Neural cell (in vitro differentiated cells): ENCODE measurements around the gene CMAS. TPM values are rescaled to one million over a fixed set of nuclear protein-coding genes. Genes with fewer than 3 reads are reported as not detected.

Source experiments
- H2AFZ ChIP-seq: fragments of 200-600, 300-800 bp; sonication (generic), shearing (Covaris generic); 2 replicates; pipeline ENCODE4 v1.6.0; 2014; ENCODE audit warnings: low read depth, mild to moderate bottlenecking, antibody characterized with exemption, low read length, moderate library complexity
- H3F3A ChIP-seq: fragments of 200-600 bp; shearing (Covaris generic); 2 replicates; pipeline ENCODE4 v1.6.1; 2016; ENCODE audit warnings: mild to moderate bottlenecking, moderate library complexity, mixed read lengths, antibody characterized with exemption, low read length; ENCODE audit not compliant: insufficient read depth, poor library complexity, severe bottlenecking
- H3K27ac ChIP-seq: fragments of 200-600, 300-800 bp; sonication (generic), shearing (Covaris generic); 2 replicates; pipeline ENCODE4 v1.5.1; 2014; ENCODE audit warnings: mild to moderate bottlenecking, low read length, moderate library complexity
- H3K27me3 ChIP-seq: fragments of 300-800, 200-600 bp; sonication (generic), shearing (Covaris generic); 2 replicates; pipeline ENCODE4 v1.6.0; 2014; ENCODE audit warnings: mild to moderate bottlenecking, low read depth, low read length, moderate library complexity; ENCODE audit not compliant: insufficient read depth
- H3K36me3 ChIP-seq: fragments of 300-800, 200-600 bp; sonication (generic), shearing (Covaris generic); 2 replicates; pipeline ENCODE4 v1.5.1; 2014; ENCODE audit warnings: mild to moderate bottlenecking, antibody characterized with exemption, low read length, moderate library complexity; ENCODE audit not compliant: insufficient read depth
- H3K4me2 ChIP-seq: fragments of 300-800, 200-600 bp; sonication (generic), shearing (Covaris generic); 2 replicates; pipeline ENCODE4 v1.6.0; 2014; ENCODE audit warnings: mild to moderate bottlenecking, low read length
- H3K4me3 ChIP-seq: fragments of 300-800, 200-600 bp; sonication (generic), shearing (Covaris generic); 2 replicates; pipeline ENCODE4 v1.5.1; 2014; ENCODE audit warnings: mild to moderate bottlenecking, low read length, moderate library complexity
- H3K79me2 ChIP-seq: fragments of 200-600 bp; shearing (Covaris generic); replicated peaks from 2 replicates; pipeline ENCODE4 v1.6.0; 2014; ENCODE audit warnings: mild to moderate bottlenecking, low read length, moderate library complexity; ENCODE audit not compliant: insufficient read depth
- H3K9ac ChIP-seq: fragments of 300-800, 200-600 bp; sonication (generic), shearing (Covaris generic); 2 replicates; pipeline ENCODE4 v1.6.1; 2016; ENCODE audit warnings: mild to moderate bottlenecking, low read length, mixed read lengths
- H3K9me2 ChIP-seq: fragments of 200-600 bp; shearing (Covaris generic); 2 replicates; pipeline ENCODE4 v1.6.1; 2016; ENCODE audit warnings: mild to moderate bottlenecking, low read length, mixed read lengths; ENCODE audit not compliant: insufficient read depth
- H3K9me3 ChIP-seq: fragments of 200-600, 300-800 bp; sonication (generic), shearing (Covaris generic); 2 replicates; pipeline ENCODE4 v1.6.1; 2016; ENCODE audit warnings: mild to moderate bottlenecking, mixed run types, low read length, moderate library complexity, mixed read lengths
- H4K20me1 ChIP-seq: fragments of 200-600 bp; shearing (Covaris generic); 2 replicates; pipeline ENCODE4 v1.6.1; 2016; ENCODE audit warnings: mild to moderate bottlenecking, mixed run types; ENCODE audit not compliant: insufficient read depth
- EP300 ChIP-seq: fragments of 450-650 bp; conservative IDR thresholded peaks from 2 replicates; pipeline ENCODE4 v1.6.1; 2014; ENCODE audit warnings: antibody characterized with exemption, mild to moderate bottlenecking, moderate library complexity; ENCODE audit not compliant: poor library complexity, severe bottlenecking
- EZH2 ChIP-seq: fragments of 200-600, 300-800 bp; shearing (Covaris generic), sonication (generic); IDR thresholded peaks from 2 replicates; pipeline ENCODE4 v1.6.1; 2014; ENCODE audit warnings: antibody characterized with exemption, low read length, borderline replicate concordance, mild to moderate bottlenecking; ENCODE audit not compliant: insufficient read depth, poor library complexity, severe bottlenecking
- MXI1 ChIP-seq: fragments of 450-650 bp; conservative IDR thresholded peaks from 2 replicates; pipeline ENCODE4 v1.6.1; 2014; ENCODE audit warnings: antibody characterized with exemption, mild to moderate bottlenecking; ENCODE audit not compliant: poor library complexity, severe bottlenecking
- POLR2AphosphoS5 ChIP-seq: IDR thresholded peaks from 2 replicates; pipeline ENCODE4 v1.6.1; 2012
- RAD21 ChIP-seq: fragments of 450-650 bp; conservative IDR thresholded peaks from 2 replicates; pipeline ENCODE4 v1.6.1; 2014; ENCODE audit warnings: antibody characterized with exemption, mild to moderate bottlenecking, moderate library complexity
- SMC3 ChIP-seq: fragments of 450-650 bp; conservative IDR thresholded peaks from 2 replicates; pipeline ENCODE4 v1.6.1; 2014; ENCODE audit warnings: antibody characterized with exemption, mild to moderate bottlenecking, moderate library complexity; ENCODE audit not compliant: poor library complexity
- TAF1 ChIP-seq: IDR thresholded peaks from 2 replicates; pipeline ENCODE4 v1.6.1; 2012; ENCODE audit warnings: low read depth
- polyA plus RNA-seq: library from polyadenylated mRNA; depleted of rRNA; stranded (reverse); fragments of >200 nt; gene quantifications from 2 replicates; pipeline ENCODE4 v1.2.3, GENCODE V29; 2014
- TF ChIP-seq, protein P1 (sequence below): IDR thresholded peaks from 2 replicates; pipeline ENCODE4 v1.6.1; 2012; ENCODE audit warnings: borderline replicate concordance
- TF ChIP-seq, protein P2 (sequence below): fragments of 450-650 bp; IDR thresholded peaks from 2 replicates; pipeline ENCODE4 v1.5.1; 2014; ENCODE audit warnings: antibody characterized with exemption, mild to moderate bottlenecking, moderate library complexity; ENCODE audit not compliant: poor library complexity, severe bottlenecking

The CMAS gene
- polyA plus RNA-seq, 1 donor from 2014 or later: 85.2 TPM

DNA sequence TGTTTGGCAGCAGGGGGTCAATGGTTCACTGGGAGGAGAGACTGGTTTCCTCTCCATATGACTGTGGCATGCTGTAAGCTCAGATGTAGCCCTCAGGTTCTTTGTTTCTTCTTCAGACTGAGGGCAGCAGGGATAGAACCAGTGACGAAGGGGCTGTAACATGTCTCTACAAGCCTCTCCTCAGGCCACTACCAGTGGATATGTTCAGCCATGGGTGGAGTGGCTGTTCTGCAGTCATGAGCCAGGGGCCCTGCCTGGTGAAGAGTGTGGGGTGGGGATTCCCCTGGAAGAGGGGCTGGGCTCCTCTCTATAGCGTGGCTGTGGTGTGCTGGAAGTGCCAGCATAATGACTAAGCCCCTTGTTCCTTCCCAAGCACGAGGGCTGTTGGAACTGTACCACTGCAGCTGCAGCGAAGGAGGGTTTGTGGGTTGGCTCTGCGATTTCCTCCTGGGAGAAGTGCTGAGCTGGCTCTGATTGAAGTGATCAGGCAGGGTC, 55.8 kb downstream of the CMAS start:
- Histone ChIP-seq H3K9me2 (no peaks in the 10 kb centered on the region), H3F3A (no peaks in the 10 kb centered on the region), H3K27ac (no peak overlapping the region), H3K4me3 (no peak overlapping the region), H3K36me3 (no peaks in the 10 kb centered on the region), H3K79me2 (no peaks in the 10 kb centered on the region), H3K4me2 (no peak overlapping the region), H4K20me1 (no peaks in the 10 kb centered on the region), H3K9ac (no peak overlapping the region), H3K27me3 (no peaks in the 10 kb centered on the region), H3K9me3 (no peaks in the 10 kb centered on the region), H2AFZ (no peak overlapping the region)
- no peak for TF ChIP-seq MXI1
- TF ChIP-seq TAF1: no peak
- no peak for TF ChIP-seq EP300
- TF ChIP-seq POLR2AphosphoS5: no peak

DNA sequence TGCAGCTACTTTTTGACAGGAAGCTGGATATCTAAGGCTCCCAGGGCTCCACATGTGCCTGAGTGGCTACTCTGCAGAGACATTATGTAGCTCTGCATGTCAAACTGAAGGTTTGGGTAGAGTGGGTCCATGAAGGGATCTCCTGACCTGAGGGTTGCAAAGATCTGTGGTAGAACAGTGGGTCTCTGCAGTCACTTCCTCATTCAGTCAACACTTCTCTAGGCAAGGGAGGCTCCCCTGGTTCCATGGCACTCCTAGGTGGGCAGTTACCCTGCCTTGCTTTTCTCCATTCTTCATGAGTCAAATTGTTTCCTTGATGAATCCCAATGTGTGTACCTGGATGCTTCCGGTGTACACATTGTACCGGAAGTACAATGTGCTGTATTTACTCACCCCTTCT, 57.4 kb downstream of the CMAS start:
- Histone ChIP-seq H3K9me2 (no peaks in the 10 kb centered on the region), H3K79me2 (no peaks in the 10 kb centered on the region), H3K36me3 (no peaks in the 10 kb centered on the region), H3K9me3 (no peaks in the 10 kb centered on the region), H3F3A (no peaks in the 10 kb centered on the region), H3K9ac (no peak overlapping the region), H3K27me3 (no peaks in the 10 kb centered on the region), H4K20me1 (no peaks in the 10 kb centered on the region), H3K4me2 (no peak overlapping the region), H2AFZ (no peak overlapping the region), H3K4me3 (no peak overlapping the region), H3K27ac (no peak overlapping the region)
- TF ChIP-seq, protein P1, sequence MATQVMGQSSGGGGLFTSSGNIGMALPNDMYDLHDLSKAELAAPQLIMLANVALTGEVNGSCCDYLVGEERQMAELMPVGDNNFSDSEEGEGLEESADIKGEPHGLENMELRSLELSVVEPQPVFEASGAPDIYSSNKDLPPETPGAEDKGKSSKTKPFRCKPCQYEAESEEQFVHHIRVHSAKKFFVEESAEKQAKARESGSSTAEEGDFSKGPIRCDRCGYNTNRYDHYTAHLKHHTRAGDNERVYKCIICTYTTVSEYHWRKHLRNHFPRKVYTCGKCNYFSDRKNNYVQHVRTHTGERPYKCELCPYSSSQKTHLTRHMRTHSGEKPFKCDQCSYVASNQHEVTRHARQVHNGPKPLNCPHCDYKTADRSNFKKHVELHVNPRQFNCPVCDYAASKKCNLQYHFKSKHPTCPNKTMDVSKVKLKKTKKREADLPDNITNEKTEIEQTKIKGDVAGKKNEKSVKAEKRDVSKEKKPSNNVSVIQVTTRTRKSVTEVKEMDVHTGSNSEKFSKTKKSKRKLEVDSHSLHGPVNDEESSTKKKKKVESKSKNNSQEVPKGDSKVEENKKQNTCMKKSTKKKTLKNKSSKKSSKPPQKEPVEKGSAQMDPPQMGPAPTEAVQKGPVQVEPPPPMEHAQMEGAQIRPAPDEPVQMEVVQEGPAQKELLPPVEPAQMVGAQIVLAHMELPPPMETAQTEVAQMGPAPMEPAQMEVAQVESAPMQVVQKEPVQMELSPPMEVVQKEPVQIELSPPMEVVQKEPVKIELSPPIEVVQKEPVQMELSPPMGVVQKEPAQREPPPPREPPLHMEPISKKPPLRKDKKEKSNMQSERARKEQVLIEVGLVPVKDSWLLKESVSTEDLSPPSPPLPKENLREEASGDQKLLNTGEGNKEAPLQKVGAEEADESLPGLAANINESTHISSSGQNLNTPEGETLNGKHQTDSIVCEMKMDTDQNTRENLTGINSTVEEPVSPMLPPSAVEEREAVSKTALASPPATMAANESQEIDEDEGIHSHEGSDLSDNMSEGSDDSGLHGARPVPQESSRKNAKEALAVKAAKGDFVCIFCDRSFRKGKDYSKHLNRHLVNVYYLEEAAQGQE: no peak
- no peak for TF ChIP-seq TAF1
- no peak for TF ChIP-seq MXI1
- TF ChIP-seq RAD21: no peak
- TF ChIP-seq, protein P2, sequence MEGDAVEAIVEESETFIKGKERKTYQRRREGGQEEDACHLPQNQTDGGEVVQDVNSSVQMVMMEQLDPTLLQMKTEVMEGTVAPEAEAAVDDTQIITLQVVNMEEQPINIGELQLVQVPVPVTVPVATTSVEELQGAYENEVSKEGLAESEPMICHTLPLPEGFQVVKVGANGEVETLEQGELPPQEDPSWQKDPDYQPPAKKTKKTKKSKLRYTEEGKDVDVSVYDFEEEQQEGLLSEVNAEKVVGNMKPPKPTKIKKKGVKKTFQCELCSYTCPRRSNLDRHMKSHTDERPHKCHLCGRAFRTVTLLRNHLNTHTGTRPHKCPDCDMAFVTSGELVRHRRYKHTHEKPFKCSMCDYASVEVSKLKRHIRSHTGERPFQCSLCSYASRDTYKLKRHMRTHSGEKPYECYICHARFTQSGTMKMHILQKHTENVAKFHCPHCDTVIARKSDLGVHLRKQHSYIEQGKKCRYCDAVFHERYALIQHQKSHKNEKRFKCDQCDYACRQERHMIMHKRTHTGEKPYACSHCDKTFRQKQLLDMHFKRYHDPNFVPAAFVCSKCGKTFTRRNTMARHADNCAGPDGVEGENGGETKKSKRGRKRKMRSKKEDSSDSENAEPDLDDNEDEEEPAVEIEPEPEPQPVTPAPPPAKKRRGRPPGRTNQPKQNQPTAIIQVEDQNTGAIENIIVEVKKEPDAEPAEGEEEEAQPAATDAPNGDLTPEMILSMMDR: no peak
- TF ChIP-seq EZH2: no peak
- TF ChIP-seq POLR2AphosphoS5: no peak
- no peak for TF ChIP-seq SMC3
- TF ChIP-seq EP300: no peak

DNA sequence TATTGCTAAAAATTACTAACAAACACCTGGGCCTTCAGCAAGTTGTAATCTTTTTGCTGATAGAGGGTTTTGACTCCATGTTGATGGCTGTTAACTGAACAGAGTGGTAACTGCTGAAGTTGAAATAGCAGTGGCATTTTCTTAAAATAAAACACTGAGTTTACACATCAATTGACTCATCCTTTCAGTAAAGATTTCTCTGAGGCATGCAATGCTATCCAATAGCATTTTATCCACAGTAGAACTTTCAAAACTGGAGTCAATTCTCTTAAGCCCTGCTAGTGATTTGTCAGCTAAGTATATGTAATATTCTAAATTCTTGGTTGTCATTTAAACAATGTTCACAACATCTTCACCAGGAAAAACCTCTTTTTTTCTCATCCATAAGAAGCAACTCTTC, 59.5 kb downstream of the CMAS start:
- Histone ChIP-seq H3K9ac (no peak overlapping the region), H3K9me3 (no peaks in the 10 kb centered on the region), H3K79me2 (no peaks in the 10 kb centered on the region), H3F3A (no peaks in the 10 kb centered on the region), H3K27me3 (no peaks in the 10 kb centered on the region), H3K4me2 (no peak overlapping the region), H3K27ac (no peak overlapping the region), H3K4me3 (no peak overlapping the region), H3K36me3 (no peaks in the 10 kb centered on the region), H4K20me1 (no peaks in the 10 kb centered on the region), H2AFZ (no peak overlapping the region), H3K9me2 (no peaks in the 10 kb centered on the region)
- TF ChIP-seq, protein P2: no peak
- TF ChIP-seq EZH2: no peak
- TF ChIP-seq SMC3: no peak
- no peak for TF ChIP-seq RAD21
- TF ChIP-seq EP300: no peak
- TF ChIP-seq MXI1: no peak
- TF ChIP-seq TAF1: no peak
